ENCODE data around the gene KTN1. TPM values are rescaled to one million over a fixed set of nuclear protein-coding genes. Genes with fewer than 3 reads are reported as not detected.

KTN1 gene
- total RNA-seq, 1 experiment from 2014 or later: 125 TPM

DNA sequence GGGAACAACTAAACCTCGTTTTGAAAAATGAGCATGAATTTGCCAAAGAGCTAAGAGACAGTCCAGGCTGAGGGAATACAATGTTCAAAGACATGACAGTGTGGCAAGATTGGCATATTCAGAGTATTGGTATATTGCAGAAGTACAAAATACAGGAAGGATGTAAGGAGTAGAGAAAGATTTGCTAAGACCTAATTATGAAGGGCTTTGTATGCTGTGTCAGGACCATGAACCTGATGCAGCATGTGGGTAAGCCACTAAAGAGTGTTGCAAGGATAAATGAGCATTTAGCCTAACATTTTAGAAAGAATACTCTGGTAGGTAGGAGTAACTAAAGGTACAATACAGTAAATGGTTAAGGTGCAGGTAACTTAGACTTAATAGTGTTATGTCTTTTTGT lies 65.1 kb downstream of the KTN1 start (continued):
- no peak for TF ChIP-seq ZNF219 (CRISPR knock-in tag; IDR thresholded peaks at IDR 0.05; ENCODE audit: borderline replicate concordance)
- TF ChIP-seq, protein P1, sequence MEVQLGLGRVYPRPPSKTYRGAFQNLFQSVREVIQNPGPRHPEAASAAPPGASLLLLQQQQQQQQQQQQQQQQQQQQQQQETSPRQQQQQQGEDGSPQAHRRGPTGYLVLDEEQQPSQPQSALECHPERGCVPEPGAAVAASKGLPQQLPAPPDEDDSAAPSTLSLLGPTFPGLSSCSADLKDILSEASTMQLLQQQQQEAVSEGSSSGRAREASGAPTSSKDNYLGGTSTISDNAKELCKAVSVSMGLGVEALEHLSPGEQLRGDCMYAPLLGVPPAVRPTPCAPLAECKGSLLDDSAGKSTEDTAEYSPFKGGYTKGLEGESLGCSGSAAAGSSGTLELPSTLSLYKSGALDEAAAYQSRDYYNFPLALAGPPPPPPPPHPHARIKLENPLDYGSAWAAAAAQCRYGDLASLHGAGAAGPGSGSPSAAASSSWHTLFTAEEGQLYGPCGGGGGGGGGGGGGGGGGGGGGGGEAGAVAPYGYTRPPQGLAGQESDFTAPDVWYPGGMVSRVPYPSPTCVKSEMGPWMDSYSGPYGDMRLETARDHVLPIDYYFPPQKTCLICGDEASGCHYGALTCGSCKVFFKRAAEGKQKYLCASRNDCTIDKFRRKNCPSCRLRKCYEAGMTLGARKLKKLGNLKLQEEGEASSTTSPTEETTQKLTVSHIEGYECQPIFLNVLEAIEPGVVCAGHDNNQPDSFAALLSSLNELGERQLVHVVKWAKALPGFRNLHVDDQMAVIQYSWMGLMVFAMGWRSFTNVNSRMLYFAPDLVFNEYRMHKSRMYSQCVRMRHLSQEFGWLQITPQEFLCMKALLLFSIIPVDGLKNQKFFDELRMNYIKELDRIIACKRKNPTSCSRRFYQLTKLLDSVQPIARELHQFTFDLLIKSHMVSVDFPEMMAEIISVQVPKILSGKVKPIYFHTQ (CRISPR knock-in tag; IDR thresholded peaks at IDR 0.05): no peak
- no peak for TF ChIP-seq NFE2L1 (CRISPR knock-in tag; IDR thresholded peaks at IDR 0.05)
- no peak for TF ChIP-seq NR2C2 (CRISPR knock-in tag; IDR thresholded peaks at IDR 0.05)
- TF ChIP-seq ELF4 (CRISPR knock-in tag; IDR thresholded peaks at IDR 0.05; ENCODE audit: low read depth): no peak
- no peak for TF ChIP-seq SMAD4 (CRISPR knock-in tag; IDR thresholded peaks at IDR 0.05)
- no peak for TF ChIP-seq ZNF423 (CRISPR knock-in tag; IDR thresholded peaks at IDR 0.05)
- TF ChIP-seq RELA (CRISPR knock-in tag; IDR thresholded peaks at IDR 0.05; ENCODE audit: borderline replicate concordance): no peak

GRCh38 chr14:55645845-55646832 lies 66.1 kb downstream of the KTN1 start:
- ChIA-PET POLR2A (no interaction called here), CTCF (no interaction called here)
- DNase-seq (ENCODE audit: low spot score) (no peak), ATAC-seq (no peak)
- no peak overlapping the region for H3K27ac Mint-ChIP-seq
- H3K4me3 Mint-ChIP-seq: no peak overlapping the region
- H3K27me3 Mint-ChIP-seq (ENCODE audit: low read depth): no peaks in the 10 kb centered on the region
- H3K4me1 Mint-ChIP-seq: peaks cover 16% of the 10 kb centered on the region
- TF ChIP-seq, protein P2, sequence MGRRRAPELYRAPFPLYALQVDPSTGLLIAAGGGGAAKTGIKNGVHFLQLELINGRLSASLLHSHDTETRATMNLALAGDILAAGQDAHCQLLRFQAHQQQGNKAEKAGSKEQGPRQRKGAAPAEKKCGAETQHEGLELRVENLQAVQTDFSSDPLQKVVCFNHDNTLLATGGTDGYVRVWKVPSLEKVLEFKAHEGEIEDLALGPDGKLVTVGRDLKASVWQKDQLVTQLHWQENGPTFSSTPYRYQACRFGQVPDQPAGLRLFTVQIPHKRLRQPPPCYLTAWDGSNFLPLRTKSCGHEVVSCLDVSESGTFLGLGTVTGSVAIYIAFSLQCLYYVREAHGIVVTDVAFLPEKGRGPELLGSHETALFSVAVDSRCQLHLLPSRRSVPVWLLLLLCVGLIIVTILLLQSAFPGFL (CRISPR knock-in tag; IDR thresholded peaks at IDR 0.05; ENCODE audit: borderline replicate concordance): no peak
- TF ChIP-seq, protein P3, sequence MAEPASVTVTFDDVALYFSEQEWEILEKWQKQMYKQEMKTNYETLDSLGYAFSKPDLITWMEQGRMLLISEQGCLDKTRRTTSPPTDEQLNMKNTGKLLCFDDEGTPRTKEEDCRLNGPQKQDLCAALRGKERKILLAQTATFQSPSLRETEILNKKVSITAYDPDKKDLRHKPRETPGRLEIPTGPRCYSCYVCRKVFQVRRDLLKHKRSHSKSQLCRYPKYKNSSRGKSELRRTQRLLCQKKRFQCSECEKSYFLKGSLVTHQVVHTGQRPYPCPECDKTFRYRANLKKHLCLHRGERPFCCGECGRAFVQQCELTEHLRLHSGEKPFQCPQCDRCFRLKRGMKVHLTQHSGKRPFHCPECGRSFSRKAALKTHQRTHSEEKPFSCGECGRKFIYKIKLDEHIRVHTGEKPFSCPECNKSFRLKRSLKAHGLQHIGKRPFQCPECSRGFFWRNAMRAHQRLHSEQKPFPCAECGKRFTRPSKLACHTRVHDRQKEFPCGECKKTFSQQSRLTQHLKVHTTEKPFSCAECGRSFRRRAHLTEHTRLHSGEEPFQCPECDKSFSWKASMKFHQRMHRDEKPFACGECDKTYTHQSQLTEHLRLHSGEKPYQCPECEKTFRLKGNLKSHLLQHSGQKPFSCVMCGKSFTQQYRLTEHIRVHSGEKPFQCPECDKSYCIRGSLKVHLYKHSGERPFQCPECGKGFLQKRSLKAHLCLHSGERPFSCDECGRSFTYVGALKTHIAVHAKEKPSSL (CRISPR knock-in tag; conservative IDR thresholded peaks at IDR 0.05): no peak
- TF ChIP-seq, protein P4, sequence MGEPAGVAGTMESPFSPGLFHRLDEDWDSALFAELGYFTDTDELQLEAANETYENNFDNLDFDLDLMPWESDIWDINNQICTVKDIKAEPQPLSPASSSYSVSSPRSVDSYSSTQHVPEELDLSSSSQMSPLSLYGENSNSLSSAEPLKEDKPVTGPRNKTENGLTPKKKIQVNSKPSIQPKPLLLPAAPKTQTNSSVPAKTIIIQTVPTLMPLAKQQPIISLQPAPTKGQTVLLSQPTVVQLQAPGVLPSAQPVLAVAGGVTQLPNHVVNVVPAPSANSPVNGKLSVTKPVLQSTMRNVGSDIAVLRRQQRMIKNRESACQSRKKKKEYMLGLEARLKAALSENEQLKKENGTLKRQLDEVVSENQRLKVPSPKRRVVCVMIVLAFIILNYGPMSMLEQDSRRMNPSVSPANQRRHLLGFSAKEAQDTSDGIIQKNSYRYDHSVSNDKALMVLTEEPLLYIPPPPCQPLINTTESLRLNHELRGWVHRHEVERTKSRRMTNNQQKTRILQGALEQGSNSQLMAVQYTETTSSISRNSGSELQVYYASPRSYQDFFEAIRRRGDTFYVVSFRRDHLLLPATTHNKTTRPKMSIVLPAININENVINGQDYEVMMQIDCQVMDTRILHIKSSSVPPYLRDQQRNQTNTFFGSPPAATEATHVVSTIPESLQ (CRISPR knock-in tag; IDR thresholded peaks at IDR 0.05): no peak
- TF ChIP-seq HMGA2 (CRISPR knock-in tag; IDR thresholded peaks at IDR 0.05) (no peak), ATF3 (CRISPR knock-in tag; conservative IDR thresholded peaks at IDR 0.05) (no peak)
- TF ChIP-seq, protein P5, sequence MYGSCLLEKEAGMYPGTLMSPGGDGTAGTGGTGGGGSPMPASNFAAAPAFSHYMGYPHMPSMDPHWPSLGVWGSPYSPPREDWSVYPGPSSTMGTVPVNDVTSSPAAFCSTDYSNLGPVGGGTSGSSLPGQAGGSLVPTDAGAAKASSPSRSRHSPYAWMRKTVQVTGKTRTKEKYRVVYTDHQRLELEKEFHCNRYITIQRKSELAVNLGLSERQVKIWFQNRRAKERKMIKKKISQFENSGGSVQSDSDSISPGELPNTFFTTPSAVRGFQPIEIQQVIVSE (CRISPR knock-in tag; IDR thresholded peaks at IDR 0.05; ENCODE audit: borderline replicate concordance): no peak
- peaks cover 44% of the 10 kb centered on the region for H3K36me3 Mint-ChIP-seq
- H3K9me3 Mint-ChIP-seq: no peaks in the 10 kb centered on the region
